ENCODE measurements around the gene EDEM1. TPM values are rescaled to one million over a fixed set of nuclear protein-coding genes. Genes with fewer than 3 reads are reported as not detected.

The EDEM1 gene
- total RNA-seq, 1 experiment from 2014 or later: 22.4 TPM

- TF ChIP-seq RORB (CRISPR knock-in tag; IDR thresholded peaks at IDR 0.05): no peak
- no peak for TF ChIP-seq NR1H2 (CRISPR knock-in tag; IDR thresholded peaks at IDR 0.05)
These were observed 43.6 kb downstream of the EDEM1 start (continued) for GRCh38 chr3:5231074-5231473.

GRCh38 chr3:5231487-5231886 is 44.0 kb downstream of the EDEM1 start:
- POLR2A ChIA-PET: no interaction called here
- no peak for DNase-seq (ENCODE audit: low spot score)
- H3K27me3 Mint-ChIP-seq (ENCODE audit: low read depth): no peaks in the 10 kb centered on the region; the same call in 1 of the 2 replicates
- no peak overlapping the region for H3K27ac Mint-ChIP-seq
- H3K36me3 Mint-ChIP-seq: no peaks in the 10 kb centered on the region
- H3K4me1 Mint-ChIP-seq: peaks cover 14% of the 10 kb centered on the region
- no peak for ATAC-seq
- H3K4me3 Mint-ChIP-seq: no peak overlapping the region
- H3K9me3 Mint-ChIP-seq: no peaks in the 10 kb centered on the region
- CTCF ChIA-PET: interaction anchor here (1.9 kb wide), 1 partner anchor 12 kb away, joined by 15 read pairs; no protein-coding TSS in a partner anchor
- no peak for TF ChIP-seq PRRX2 (CRISPR knock-in tag; IDR thresholded peaks at IDR 0.05)
- no peak for TF ChIP-seq CREM (CRISPR knock-in tag; IDR thresholded peaks at IDR 0.05)
- TF ChIP-seq ZNF671 (CRISPR knock-in tag; IDR thresholded peaks at IDR 0.05): no peak
- TF ChIP-seq, protein P1, sequence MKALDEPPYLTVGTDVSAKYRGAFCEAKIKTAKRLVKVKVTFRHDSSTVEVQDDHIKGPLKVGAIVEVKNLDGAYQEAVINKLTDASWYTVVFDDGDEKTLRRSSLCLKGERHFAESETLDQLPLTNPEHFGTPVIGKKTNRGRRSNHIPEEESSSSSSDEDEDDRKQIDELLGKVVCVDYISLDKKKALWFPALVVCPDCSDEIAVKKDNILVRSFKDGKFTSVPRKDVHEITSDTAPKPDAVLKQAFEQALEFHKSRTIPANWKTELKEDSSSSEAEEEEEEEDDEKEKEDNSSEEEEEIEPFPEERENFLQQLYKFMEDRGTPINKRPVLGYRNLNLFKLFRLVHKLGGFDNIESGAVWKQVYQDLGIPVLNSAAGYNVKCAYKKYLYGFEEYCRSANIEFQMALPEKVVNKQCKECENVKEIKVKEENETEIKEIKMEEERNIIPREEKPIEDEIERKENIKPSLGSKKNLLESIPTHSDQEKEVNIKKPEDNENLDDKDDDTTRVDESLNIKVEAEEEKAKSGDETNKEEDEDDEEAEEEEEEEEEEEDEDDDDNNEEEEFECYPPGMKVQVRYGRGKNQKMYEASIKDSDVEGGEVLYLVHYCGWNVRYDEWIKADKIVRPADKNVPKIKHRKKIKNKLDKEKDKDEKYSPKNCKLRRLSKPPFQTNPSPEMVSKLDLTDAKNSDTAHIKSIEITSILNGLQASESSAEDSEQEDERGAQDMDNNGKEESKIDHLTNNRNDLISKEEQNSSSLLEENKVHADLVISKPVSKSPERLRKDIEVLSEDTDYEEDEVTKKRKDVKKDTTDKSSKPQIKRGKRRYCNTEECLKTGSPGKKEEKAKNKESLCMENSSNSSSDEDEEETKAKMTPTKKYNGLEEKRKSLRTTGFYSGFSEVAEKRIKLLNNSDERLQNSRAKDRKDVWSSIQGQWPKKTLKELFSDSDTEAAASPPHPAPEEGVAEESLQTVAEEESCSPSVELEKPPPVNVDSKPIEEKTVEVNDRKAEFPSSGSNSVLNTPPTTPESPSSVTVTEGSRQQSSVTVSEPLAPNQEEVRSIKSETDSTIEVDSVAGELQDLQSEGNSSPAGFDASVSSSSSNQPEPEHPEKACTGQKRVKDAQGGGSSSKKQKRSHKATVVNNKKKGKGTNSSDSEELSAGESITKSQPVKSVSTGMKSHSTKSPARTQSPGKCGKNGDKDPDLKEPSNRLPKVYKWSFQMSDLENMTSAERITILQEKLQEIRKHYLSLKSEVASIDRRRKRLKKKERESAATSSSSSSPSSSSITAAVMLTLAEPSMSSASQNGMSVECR (CRISPR knock-in tag; IDR thresholded peaks at IDR 0.05; ENCODE audit: borderline replicate concordance): no peak
- TF ChIP-seq CREB1 (CRISPR knock-in tag; IDR thresholded peaks at IDR 0.05): no peak
- TF ChIP-seq, protein P2, sequence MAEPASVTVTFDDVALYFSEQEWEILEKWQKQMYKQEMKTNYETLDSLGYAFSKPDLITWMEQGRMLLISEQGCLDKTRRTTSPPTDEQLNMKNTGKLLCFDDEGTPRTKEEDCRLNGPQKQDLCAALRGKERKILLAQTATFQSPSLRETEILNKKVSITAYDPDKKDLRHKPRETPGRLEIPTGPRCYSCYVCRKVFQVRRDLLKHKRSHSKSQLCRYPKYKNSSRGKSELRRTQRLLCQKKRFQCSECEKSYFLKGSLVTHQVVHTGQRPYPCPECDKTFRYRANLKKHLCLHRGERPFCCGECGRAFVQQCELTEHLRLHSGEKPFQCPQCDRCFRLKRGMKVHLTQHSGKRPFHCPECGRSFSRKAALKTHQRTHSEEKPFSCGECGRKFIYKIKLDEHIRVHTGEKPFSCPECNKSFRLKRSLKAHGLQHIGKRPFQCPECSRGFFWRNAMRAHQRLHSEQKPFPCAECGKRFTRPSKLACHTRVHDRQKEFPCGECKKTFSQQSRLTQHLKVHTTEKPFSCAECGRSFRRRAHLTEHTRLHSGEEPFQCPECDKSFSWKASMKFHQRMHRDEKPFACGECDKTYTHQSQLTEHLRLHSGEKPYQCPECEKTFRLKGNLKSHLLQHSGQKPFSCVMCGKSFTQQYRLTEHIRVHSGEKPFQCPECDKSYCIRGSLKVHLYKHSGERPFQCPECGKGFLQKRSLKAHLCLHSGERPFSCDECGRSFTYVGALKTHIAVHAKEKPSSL (CRISPR knock-in tag; conservative IDR thresholded peaks at IDR 0.05): no peak
- no peak for TF ChIP-seq FOXP1 (CRISPR knock-in tag; IDR thresholded peaks at IDR 0.05; ENCODE audit: borderline replicate concordance)
- no peak for TF ChIP-seq MLX (CRISPR knock-in tag; IDR thresholded peaks at IDR 0.05)
- no peak for TF ChIP-seq ATF1 (CRISPR knock-in tag; IDR thresholded peaks at IDR 0.05)
- no peak for TF ChIP-seq RELA (CRISPR knock-in tag; IDR thresholded peaks at IDR 0.05; ENCODE audit: borderline replicate concordance)

GRCh38 chr3:5232570-5232969 is 45.1 kb downstream of the EDEM1 start:
- ATAC-seq: peak; percentile 84
- H3K9me3 Mint-ChIP-seq: peaks cover 4% of the 10 kb centered on the region
- TF ChIP-seq IRF2 (CRISPR knock-in tag; IDR thresholded peaks at IDR 0.05; ENCODE audit: borderline replicate concordance, low read depth) (no peak), ZNF423 (CRISPR knock-in tag; IDR thresholded peaks at IDR 0.05) (no peak), RELA (CRISPR knock-in tag; IDR thresholded peaks at IDR 0.05; ENCODE audit: borderline replicate concordance) (no peak), PRDM15 (CRISPR knock-in tag; IDR thresholded peaks at IDR 0.05) (no peak), ZNF232 (CRISPR knock-in tag; IDR thresholded peaks at IDR 0.05) (no peak), ZNF671 (CRISPR knock-in tag; IDR thresholded peaks at IDR 0.05) (no peak)

More at GRCh38 chr3:5232570-5232969, 45.1 kb downstream of the EDEM1 start:
- Mint-ChIP-seq H3K4me1 (peaks cover 14% of the 10 kb centered on the region), H3K4me3 (no peak overlapping the region), H3K27me3 (ENCODE audit: low read depth) (peaks cover under 1% of the 10 kb centered on the region; the same call in 1 of the 2 replicates), H3K27ac (no peak overlapping the region), H3K36me3 (no peaks in the 10 kb centered on the region)
- CTCF ChIA-PET: interaction anchor here (0.6 to 1.9 kb wide), 12 partner anchors 10 to 521 kb away, joined by 3 to 15 read pairs (median 4); partner anchors contain the start of gene ARL8B
- peak; percentile 32 for DNase-seq (ENCODE audit: low spot score)
- POLR2A ChIA-PET: interaction anchor here (0.6 kb wide), 1 partner anchor 322 kb away, joined by 3 read pairs; no protein-coding TSS in a partner anchor

All from WTC11 (cell line).